H9 (cell line): ENCODE measurements around the gene TBC1D23. TPM values are rescaled to one million over a fixed set of nuclear protein-coding genes. Genes with fewer than 3 reads are reported as not detected.

Source experiments
- DNase-seq: peaks from one replicate; pipeline ENCODE4 v3.0.0-alpha.2; 2017
- H2AFZ ChIP-seq: one replicate; pipeline ENCODE4 v1.6.1; 2013; ENCODE audit warnings: mild to moderate bottlenecking, low read length, control low read depth, moderate library complexity
- H2AK5ac ChIP-seq: 2 replicates; pipeline ENCODE4 v1.6.1; 2013; ENCODE audit warnings: low read length, control low read depth, mixed read lengths; ENCODE audit not compliant: insufficient read length
- H2BK120ac ChIP-seq: one replicate; pipeline ENCODE4 v1.6.1; 2013; ENCODE audit warnings: low read depth, mild to moderate bottlenecking, low read length, control low read depth, inconsistent platforms; ENCODE audit not compliant: poor library complexity, severe bottlenecking
- H2BK12ac ChIP-seq: 2 replicates; pipeline ENCODE4 v1.6.1; 2013; ENCODE audit warnings: low read length, control low read depth, mixed read lengths, low read depth; ENCODE audit not compliant: insufficient read length
- H2BK15ac ChIP-seq: 2 replicates; pipeline ENCODE4 v1.6.1; 2013; ENCODE audit warnings: low read depth, low read length, control low read depth
- H2BK20ac ChIP-seq: one replicate; pipeline ENCODE4 v1.6.1; 2013; ENCODE audit warnings: low read depth, mild to moderate bottlenecking, low read length, control low read depth, inconsistent platforms; ENCODE audit not compliant: poor library complexity, severe bottlenecking
- H2BK5ac ChIP-seq: 2 replicates; pipeline ENCODE4 v1.6.1; 2013; ENCODE audit warnings: low read length, control low read depth, mixed read lengths; ENCODE audit not compliant: insufficient read length
- H3K14ac ChIP-seq: 2 replicates; pipeline ENCODE4 v1.6.1; 2013; ENCODE audit warnings: low read length, control low read depth; ENCODE audit not compliant: insufficient read depth
- H3K18ac ChIP-seq: 2 replicates; pipeline ENCODE4 v1.6.1; 2013; ENCODE audit warnings: low read depth, mild to moderate bottlenecking, mixed read lengths, low read length, control low read depth; ENCODE audit not compliant: insufficient read length
- H3K23ac ChIP-seq: 2 replicates; pipeline ENCODE4 v1.6.1; 2013; ENCODE audit warnings: low read length, control low read depth, mixed read lengths, low read depth; ENCODE audit not compliant: insufficient read length
- H3K23me2 ChIP-seq: 2 replicates; pipeline ENCODE4 v1.6.1; 2013; ENCODE audit warnings: low read depth, mild to moderate bottlenecking, mixed read lengths, low read length, control low read depth; ENCODE audit not compliant: insufficient read length, poor library complexity, severe bottlenecking
- H3K27ac ChIP-seq: 2 replicates; pipeline ENCODE4 v1.5.1; 2013; ENCODE audit warnings: low read length, control low read depth, mixed read lengths, low read depth; ENCODE audit not compliant: insufficient read length
- H3K27me3 ChIP-seq: 2 replicates; pipeline ENCODE4 v1.6.1; 2013; ENCODE audit warnings: low read length, control low read depth, inconsistent platforms; ENCODE audit not compliant: insufficient read depth
- H3K4ac ChIP-seq: 2 replicates; pipeline ENCODE4 v1.6.1; 2013; ENCODE audit warnings: low read depth, mild to moderate bottlenecking, control low read depth, inconsistent platforms, low read length, moderate library complexity
- H3K4me1 ChIP-seq: 2 replicates; pipeline ENCODE4 v1.6.1; 2013; ENCODE audit warnings: low read length, control low read depth, inconsistent platforms; ENCODE audit not compliant: insufficient read depth
- H3K4me2 ChIP-seq: 2 replicates; pipeline ENCODE4 v1.6.1; 2013; ENCODE audit warnings: low read length, control low read depth, mixed read lengths; ENCODE audit not compliant: insufficient read length, insufficient read depth
- H3K56ac ChIP-seq: 2 replicates; pipeline ENCODE4 v1.6.1; 2013; ENCODE audit warnings: low read depth, mild to moderate bottlenecking, mixed read lengths, low read length, control low read depth; ENCODE audit not compliant: insufficient read length
- H3K79me1 ChIP-seq: 2 replicates; pipeline ENCODE4 v1.6.1; 2013; ENCODE audit warnings: low read depth, mild to moderate bottlenecking, moderate library complexity, low read length, control low read depth, inconsistent platforms; ENCODE audit not compliant: insufficient read depth, poor library complexity, severe bottlenecking
- H3K79me2 ChIP-seq: 2 replicates; pipeline ENCODE4 v1.6.1; 2013; ENCODE audit warnings: low read length, control low read depth, inconsistent platforms; ENCODE audit not compliant: insufficient read depth
- H3K9ac ChIP-seq: 2 replicates; pipeline ENCODE4 v1.6.1; 2013; ENCODE audit warnings: low read length, control low read depth, mixed read lengths; ENCODE audit not compliant: insufficient read length; ENCODE audit errors: extremely low read depth
- H3K9me3 ChIP-seq: one replicate; pipeline ENCODE4 v1.6.1; 2013; ENCODE audit warnings: low read depth, low read length, inconsistent platforms; ENCODE audit not compliant: control insufficient read depth
- H3T11ph ChIP-seq: one replicate; pipeline ENCODE4 v1.6.1; 2013; ENCODE audit warnings: mild to moderate bottlenecking, low read length, control low read depth, inconsistent platforms
- H4K20me1 ChIP-seq: one replicate; pipeline ENCODE4 v1.6.1; 2013; ENCODE audit not compliant: control insufficient read depth, insufficient read length, insufficient read depth
- H4K5ac ChIP-seq: 2 replicates; pipeline ENCODE4 v1.6.1; 2013; ENCODE audit warnings: low read depth, mild to moderate bottlenecking, mixed read lengths, low read length, control low read depth; ENCODE audit not compliant: insufficient read length
- H4K8ac ChIP-seq: replicated peaks from 2 replicates; pipeline ENCODE4 v1.6.1; 2013; ENCODE audit warnings: low read length, control low read depth, mixed read lengths, low read depth; ENCODE audit not compliant: insufficient read length
- H4K91ac ChIP-seq: 2 replicates; pipeline ENCODE4 v1.6.1; 2013; ENCODE audit warnings: low read depth, mild to moderate bottlenecking, moderate library complexity, mixed read lengths, low read length, control low read depth; ENCODE audit not compliant: insufficient read length
- H3K27ac Mint-ChIP-seq, 3 experiments: 2 replicates in 2 of 3; 3 replicates in 1 of 3; pipeline ENCODE4 v1.8.0; 2020 to 2021; ENCODE audit warnings: mixed read lengths in 3 of 3, mild to moderate bottlenecking in 1 of 3, moderate library complexity in 1 of 3
- H3K27me3 Mint-ChIP-seq: 2 replicates; pipeline ENCODE4 v1.8.0; 2021; ENCODE audit warnings: low read depth, mild to moderate bottlenecking, moderate library complexity, mixed read lengths
- H3K36me3 Mint-ChIP-seq, 3 experiments: 2 replicates in 2 of 3; 3 replicates in 1 of 3; pipeline ENCODE4 v1.8.0; 2020 to 2021; ENCODE audit warnings: low read depth in 3 of 3, mixed read lengths in 3 of 3; ENCODE audit not compliant: insufficient read depth in 1 of 3
- H3K4me1 Mint-ChIP-seq, 2 experiments: 2 replicates each; pipeline ENCODE4 v1.8.0; 2020; ENCODE audit warnings: mixed read lengths in 2 of 2
- H3K4me3 Mint-ChIP-seq, 2 experiments: 2 replicates in 1 of 2; 3 replicates in 1 of 2; pipeline ENCODE4 v1.8.0; 2020 to 2021; ENCODE audit warnings: mild to moderate bottlenecking in 2 of 2, mixed read lengths in 2 of 2, moderate library complexity in 1 of 2
- H3K9me3 Mint-ChIP-seq, 2 experiments: 2 replicates in 1 of 2; 3 replicates in 1 of 2; pipeline ENCODE4 v1.8.0; 2020; ENCODE audit warnings: mild to moderate bottlenecking in 2 of 2, mixed read lengths in 2 of 2, moderate library complexity in 1 of 2
- CTCF ChIP-seq: fragments of 200-600 bp; sonication (generic); conservative IDR thresholded peaks from 3 replicates; pipeline ENCODE4 v1.8.0; 2021; ENCODE audit warnings: antibody characterized with exemption, mild to moderate bottlenecking
- WGBS: extraction: QIAGEN DNeasy Blood & Tissue Kit; methylation state at CpG from one replicate; pipeline ENCODE4 v1.1.7; 2013; ENCODE audit warnings: missing lambda C conversion rate, low lambda C conversion rate, mixed read lengths; ENCODE audit not compliant: insufficient read length; ENCODE audit errors: extremely low coverage; 5-methylcytosine and 5-hydroxymethylcytosine counted together
- total RNA-seq: library from RNA; stranded (reverse); gene quantifications from 2 replicates; pipeline ENCODE4 v1.2.1, GENCODE V29; 2021

TBC1D23 gene
- total RNA-seq, 1 experiment from 2014 or later, result 37.1 TPM

GRCh38 chr3:100257586-100257985 is 3.2 kb upstream of the TBC1D23 start:
- no peak for TF ChIP-seq CTCF
- Histone ChIP-seq H2BK15ac (no peak overlapping the region), H3K79me2 (peaks cover 3% of the 10 kb centered on the region; the same call in 1 of the 2 replicates), H3K9me3 (no peaks in the 10 kb centered on the region), H2AK5ac (no peak overlapping the region), H3K4me1 (no peaks in the 10 kb centered on the region), H3K4me2 (no peak overlapping the region), H2BK20ac (no peak overlapping the region), H2BK120ac (no peak overlapping the region), H3K14ac (no peak overlapping the region), H4K20me1 (no peaks in the 10 kb centered on the region), H3K79me1 (peaks cover 3% of the 10 kb centered on the region), H3K18ac (no peak overlapping the region), H3K23ac (no peak overlapping the region), H3K9ac (no peak overlapping the region), H4K91ac (no peak overlapping the region), H3K27me3 (no peaks in the 10 kb centered on the region), H4K5ac (no peak overlapping the region), H2BK5ac (no peak overlapping the region), H3T11ph (no peak overlapping the region), H3K4ac (no peak overlapping the region), H3K23me2 (peaks cover 10% of the 10 kb centered on the region), H3K56ac (no peak overlapping the region), H3K27ac (no peak overlapping the region), H2AFZ (no peak overlapping the region), H4K8ac (no peak overlapping the region), H2BK12ac (no peak overlapping the region)
- Mint-ChIP-seq H3K4me1 (peaks cover 10 to 14% of the 10 kb centered on the region in 2 experiments), H3K36me3 (no peaks in the 10 kb centered on the region), H3K27ac (no peak overlapping the region), H3K27me3 (no peaks in the 10 kb centered on the region), H3K9me3 (no peaks in the 10 kb centered on the region), H3K4me3 (no peak overlapping the region)
- no peak for DNase-seq
- WGBS, result no CpG with 5 or more reads among the region's 3 CpGs
